GM19463 (cell line): ENCODE measurements around the gene CAPZA2.

Experiments used
- ATAC-seq: cut with Tn5 transposase; IDR thresholded peaks from one replicate; pipeline ENCODE4 v1.9.1; 2021; ENCODE audit warnings: mild to moderate bottlenecking, moderate library complexity; ENCODE audit not compliant: unreplicated experiment

Gene CAPZA2

GRCh38 chr7:116859323-116859722 lies 3.1 kb upstream of the CAPZA2 start:
- no peak for ATAC-seq

- ATAC-seq = no peak
Observed at GRCh38 chr7:116861717-116862116, 670 bp upstream of the CAPZA2 start.

- peak; percentile 34 for ATAC-seq
Observed at GRCh38 chr7:116862951-116863670, 724 bp downstream of the CAPZA2 start.

DNA sequence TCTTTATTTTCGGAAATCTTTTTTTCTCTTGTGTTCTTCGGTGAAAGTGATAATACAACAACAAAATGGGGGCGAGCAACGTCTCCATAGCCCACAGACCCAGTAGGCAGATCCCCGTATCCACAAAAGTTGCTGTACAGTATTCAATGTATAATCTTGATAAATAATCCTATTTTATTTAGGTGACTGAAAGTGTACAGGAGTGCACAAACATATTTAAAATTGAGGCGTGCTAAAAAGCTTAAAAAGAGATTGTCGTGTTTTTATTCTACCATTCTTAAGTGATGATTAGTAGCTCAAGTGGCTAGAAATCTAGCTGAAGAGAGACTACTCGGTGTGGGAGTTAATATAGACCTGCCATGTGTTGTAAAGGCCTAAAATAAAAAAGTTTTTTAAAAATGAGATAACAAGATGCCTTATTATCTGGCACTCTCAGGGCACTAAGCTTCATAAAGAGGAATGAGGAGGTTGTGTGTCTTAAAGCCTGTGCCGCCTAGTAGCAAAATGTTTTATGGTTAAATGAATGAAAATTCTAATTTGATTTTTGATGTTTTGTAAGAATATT lies 1.6 kb downstream of the CAPZA2 start:
- no peak for ATAC-seq

GRCh38 chr7:116871061-116871700 lies 8.8 kb downstream of the CAPZA2 start:
- ATAC-seq = no peak

- no peak for ATAC-seq
Observed at GRCh38 chr7:116872026-116872425, 9.6 kb downstream of the CAPZA2 start.

DNA sequence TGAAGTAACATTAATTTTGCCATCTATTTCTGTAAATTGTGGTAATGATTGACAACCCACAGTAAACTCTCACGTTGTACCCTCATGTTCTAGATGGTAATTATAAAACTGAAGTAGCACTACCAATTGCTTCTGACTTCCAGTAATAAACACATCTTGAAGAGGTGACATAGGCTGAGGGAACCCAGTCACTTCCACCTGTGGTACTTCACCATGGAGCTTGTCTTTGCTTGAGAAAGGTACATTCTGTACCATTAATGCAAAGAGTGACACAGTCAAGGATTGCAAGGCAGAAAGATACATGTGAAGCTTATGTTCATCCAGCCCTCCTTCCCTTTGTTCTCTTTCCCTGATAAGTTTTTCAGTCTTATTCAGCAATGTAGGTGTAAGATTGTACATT lies 11.2 kb downstream of the CAPZA2 start:
- ATAC-seq = no peak

DNA sequence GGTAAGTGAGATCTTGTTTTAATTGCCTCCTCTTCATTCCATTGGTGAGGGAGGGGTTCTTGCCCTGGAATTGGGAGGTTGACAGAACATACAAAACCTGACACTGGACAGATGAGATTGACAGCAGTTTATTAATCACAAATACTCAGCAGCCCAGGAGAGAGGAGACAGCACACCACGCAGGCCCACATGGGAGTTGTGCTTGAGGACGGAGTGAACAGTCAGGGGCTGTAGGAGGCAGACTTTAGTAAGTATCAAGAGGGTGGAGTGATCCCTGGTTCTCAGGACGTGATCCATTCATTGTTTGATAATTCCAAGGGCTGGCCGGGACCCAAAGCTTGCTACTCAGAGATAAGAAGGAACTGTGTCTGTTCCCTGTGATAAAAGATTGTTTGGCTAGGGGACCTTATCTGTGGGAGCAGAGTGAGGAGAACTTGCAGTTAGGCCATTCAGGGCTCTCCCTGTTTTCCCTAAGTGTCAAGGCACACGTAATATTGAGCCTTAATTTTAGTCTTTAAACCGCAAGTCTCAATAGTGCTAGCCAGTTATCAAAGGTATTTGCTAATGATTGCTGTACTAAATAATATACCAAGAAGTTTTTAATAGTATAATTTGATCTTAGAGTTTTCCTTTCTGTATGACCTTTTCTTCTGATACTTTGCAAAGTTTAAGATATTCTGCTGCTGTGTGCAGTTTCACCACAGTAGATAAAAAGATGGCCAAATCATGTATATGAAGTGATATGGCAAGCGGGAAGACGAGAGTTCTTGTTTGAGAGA lies 14.5 kb downstream of the CAPZA2 start:
- ATAC-seq = no peak

DNA sequence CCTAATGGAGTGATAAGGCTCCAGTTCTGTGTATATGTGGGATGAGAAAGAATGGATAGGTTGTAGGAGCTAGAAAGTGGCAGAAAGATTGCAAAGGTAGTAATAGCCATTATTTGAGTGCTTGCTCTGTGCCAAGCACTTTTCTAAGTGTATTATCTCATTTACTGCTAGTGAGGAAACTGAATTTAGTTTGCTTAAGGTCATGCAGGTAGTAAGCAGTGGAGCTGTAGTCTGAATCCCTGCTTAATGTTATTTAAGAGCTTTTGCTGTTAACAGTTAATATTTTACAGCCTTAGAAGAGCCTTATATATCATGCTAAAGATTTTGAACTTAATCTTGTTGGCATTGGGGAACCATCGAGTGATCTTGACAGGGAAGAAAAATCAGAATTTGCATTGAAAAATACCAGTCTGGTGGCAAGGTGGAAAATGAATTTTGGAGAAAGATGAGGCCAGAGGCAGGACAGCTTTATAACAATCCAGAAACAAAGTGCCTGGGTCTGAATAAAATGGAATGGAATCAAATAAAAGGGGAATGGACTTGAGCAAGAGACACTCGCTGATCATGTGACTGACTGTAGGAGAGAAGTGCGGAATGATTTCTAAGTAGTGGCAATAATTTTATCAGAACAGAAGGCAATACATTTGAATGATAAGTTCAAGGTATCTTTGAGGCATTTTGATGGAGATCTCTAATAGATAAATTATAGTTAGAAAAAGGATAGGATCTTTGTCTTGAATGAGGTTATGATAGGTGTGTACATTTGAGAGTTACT lies 15.2 kb downstream of the CAPZA2 start:
- ATAC-seq = no peak

DNA sequence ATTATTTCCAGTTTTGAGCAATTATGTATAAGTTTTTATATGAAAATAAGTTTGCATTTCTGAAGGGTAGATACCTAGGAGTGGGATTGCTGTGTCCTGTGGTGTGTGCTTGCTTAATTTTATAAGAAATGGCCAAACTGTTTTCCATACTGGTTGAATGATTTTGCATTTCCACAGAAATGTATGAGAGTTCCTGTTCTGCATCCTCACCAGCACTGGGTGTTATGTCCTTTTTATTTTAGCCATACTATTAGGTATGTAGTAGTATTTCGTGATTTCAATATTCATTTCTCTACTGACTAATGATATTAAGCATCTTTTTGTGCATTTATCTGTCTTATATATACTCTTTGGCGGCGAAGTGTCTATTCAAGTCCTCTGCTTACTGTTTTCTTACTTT lies 22.3 kb downstream of the CAPZA2 start:
- ATAC-seq = no peak

DNA sequence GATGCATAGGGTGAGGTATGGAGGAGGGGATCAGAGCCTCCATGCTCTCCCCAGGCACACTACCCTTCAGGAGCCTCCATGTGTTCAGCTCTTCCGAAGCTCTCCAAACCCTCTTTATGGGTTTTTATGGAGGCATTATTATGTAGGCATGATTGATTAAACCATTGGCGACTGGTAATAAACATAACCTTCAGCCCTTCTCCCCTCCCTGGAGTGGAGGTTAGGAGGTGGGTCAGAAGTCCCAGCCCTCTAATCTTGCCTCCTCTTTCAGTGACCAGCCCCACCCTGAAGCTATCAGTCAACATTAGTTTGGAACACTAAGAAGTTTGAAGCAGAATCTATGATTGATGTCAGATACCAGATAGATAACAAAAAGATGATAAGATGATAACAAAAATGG lies 23.3 kb downstream of the CAPZA2 start:
- no peak for ATAC-seq

DNA sequence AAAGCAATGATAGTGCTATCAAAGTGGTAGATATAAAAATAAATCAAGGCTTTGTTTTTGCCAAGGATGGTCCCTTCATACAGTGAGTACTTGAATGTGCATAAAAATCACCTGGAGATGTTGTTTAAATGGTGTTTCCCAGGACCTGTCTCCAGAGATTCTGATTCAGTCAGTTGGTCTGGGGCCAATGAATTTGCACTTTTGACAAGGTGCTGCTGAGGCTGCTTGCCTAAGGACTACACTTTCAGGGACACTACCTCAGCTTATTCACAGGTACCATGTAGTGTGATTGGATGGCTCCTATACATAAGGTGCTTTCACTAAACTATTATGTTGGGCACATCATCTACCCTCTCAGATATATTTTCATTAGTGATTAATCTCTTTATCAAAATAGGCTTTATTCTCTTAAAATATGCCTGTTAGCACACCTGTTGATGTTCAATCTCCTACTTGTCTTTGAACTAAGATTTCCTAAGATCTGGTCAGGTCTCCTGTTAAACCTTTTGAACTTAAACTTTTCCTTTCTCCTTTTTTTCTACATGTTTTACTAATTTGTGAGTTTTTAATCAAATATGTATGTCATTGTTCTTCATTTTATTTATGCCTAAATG lies 24.3 kb downstream of the CAPZA2 start:
- no peak for ATAC-seq

- ATAC-seq = no peak
Observed at GRCh38 chr7:116888895-116889294, 26.5 kb downstream of the CAPZA2 start.

GRCh38 chr7:116895849-116896248 lies 33.5 kb downstream of the CAPZA2 start:
- no peak for ATAC-seq

DNA sequence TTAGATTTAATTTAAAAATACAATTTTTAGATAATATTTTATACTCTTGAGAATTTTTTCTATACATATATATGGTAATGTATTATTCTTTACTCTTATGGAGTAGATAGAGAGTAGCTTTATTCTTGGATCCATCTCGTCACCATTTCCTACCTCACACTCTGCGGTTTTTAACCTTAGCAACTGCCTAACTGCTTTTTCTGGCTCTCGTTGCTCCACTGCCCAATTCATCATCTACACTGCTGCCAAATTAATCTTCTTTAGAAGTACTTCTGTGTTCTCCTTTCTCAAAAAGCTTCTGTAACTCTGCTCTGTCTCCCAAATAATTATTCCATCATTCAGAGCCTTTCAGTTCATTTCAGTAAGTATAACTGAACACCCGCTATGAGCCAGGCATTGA lies 35.3 kb downstream of the CAPZA2 start:
- ATAC-seq = no peak

DNA sequence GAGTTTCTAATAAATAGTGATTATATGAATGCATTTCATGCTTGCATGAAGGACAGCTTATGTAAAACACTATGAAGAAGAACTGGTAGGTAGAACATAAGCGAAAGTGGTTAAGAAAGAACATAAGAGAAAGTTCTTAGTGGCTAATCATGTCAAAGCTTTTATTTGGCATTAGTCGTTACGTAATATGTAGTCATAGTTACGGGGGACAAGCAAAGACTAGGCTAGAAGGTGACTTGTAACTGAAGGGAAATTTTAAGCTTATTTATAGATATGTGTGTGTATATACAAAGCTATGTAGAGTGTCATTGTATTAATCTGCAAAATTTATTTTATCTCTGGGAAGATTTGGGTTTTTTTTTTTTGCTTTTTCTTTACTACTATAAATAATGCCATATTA lies 36.9 kb downstream of the CAPZA2 start:
- no peak for ATAC-seq

GRCh38 chr7:116901143-116901542 lies 38.8 kb downstream of the CAPZA2 start:
- ATAC-seq = no peak

- no peak for ATAC-seq
Observed at GRCh38 chr7:116902867-116903266, 40.5 kb downstream of the CAPZA2 start.

GRCh38 chr7:116906391-116906790 lies 44.0 kb downstream of the CAPZA2 start:
- ATAC-seq = no peak

DNA sequence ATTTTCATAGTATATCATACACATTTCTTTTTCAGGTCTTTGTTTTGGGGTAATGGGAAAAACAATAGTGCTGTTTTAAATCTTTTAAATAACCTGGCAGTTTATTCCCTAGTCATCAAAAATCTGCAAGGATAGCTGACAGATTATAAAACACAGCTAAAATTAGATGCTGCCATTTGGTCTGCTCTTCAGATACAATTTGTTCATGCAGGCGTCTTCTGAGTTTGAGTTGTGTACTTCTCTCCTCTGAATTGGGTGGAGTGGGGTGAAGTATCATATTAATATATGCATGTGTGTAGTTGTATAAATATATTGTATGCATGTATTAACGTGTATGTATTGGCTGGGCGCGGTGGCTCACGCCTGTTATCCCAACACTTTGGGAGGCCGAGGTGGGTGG lies 48.0 kb downstream of the CAPZA2 start:
- no peak for ATAC-seq
